Astrocyte (in vitro differentiated cells and primary cell): ENCODE results near the gene ZC3H12A. TPM values are rescaled to one million over a fixed set of nuclear protein-coding genes. Genes with fewer than 3 reads are reported as not detected.

Experiments
- DNase-seq: peaks from one replicate; pipeline ENCODE4 v3.0.0-alpha.2; 2010; ENCODE audit warnings: low read depth
- FAIRE-seq: peaks from 2 replicates; lab custom pipeline; 2011; peaks lifted over from hg19 to GRCh38; lab: Jason Lieb, UNC
- H2AFZ ChIP-seq: 2 replicates; pipeline ENCODE4 v1.6.0; 2012; ENCODE audit warnings: low read depth, low read length, inconsistent platforms
- H3K27ac ChIP-seq: 2 replicates; pipeline ENCODE4 v1.5.1; 2011; ENCODE audit warnings: low read depth, low read length, inconsistent platforms
- H3K27me3 ChIP-seq: 2 replicates; pipeline ENCODE4 v1.6.0; 2011; ENCODE audit warnings: low read length, inconsistent platforms; ENCODE audit not compliant: insufficient read depth
- H3K36me3 ChIP-seq: 2 replicates; pipeline ENCODE4 v1.5.1; 2011; ENCODE audit warnings: low read length, inconsistent platforms; ENCODE audit not compliant: insufficient read depth
- H3K4me1 ChIP-seq: 2 replicates; pipeline ENCODE4 v1.5.1; 2011; ENCODE audit warnings: low read length, inconsistent platforms; ENCODE audit not compliant: insufficient read depth
- H3K4me2 ChIP-seq: 2 replicates; pipeline ENCODE4 v1.6.0; 2012; ENCODE audit warnings: low read length, inconsistent platforms
- H3K4me3 ChIP-seq: 2 replicates; pipeline ENCODE4 v1.5.1; 2011; ENCODE audit warnings: low read depth, mild to moderate bottlenecking, low read length, inconsistent platforms; ENCODE audit not compliant: insufficient read depth
- H3K79me2 ChIP-seq: 2 replicates; pipeline ENCODE4 v1.6.0; 2012; ENCODE audit warnings: mild to moderate bottlenecking, low read length, inconsistent platforms; ENCODE audit not compliant: insufficient read depth
- H3K9ac ChIP-seq: 2 replicates; pipeline ENCODE4 v1.6.0; 2012; ENCODE audit warnings: mild to moderate bottlenecking, low read length, inconsistent platforms
- H3K9me3 ChIP-seq: 2 replicates; pipeline ENCODE4 v1.5.1; 2012; ENCODE audit warnings: low read depth, mild to moderate bottlenecking, low read length, inconsistent platforms; ENCODE audit not compliant: insufficient read depth
- H4K20me1 ChIP-seq: 2 replicates; pipeline ENCODE4 v1.6.0; 2012; ENCODE audit warnings: low read length, inconsistent platforms; ENCODE audit not compliant: insufficient read depth
- H3K27ac Mint-ChIP-seq: one replicate; pipeline ENCODE4 v1.8.0; 2021; ENCODE audit warnings: mild to moderate bottlenecking, mixed read lengths; ENCODE audit not compliant: unreplicated experiment
- H3K27me3 Mint-ChIP-seq: one replicate; pipeline ENCODE4 v1.8.0; 2021; ENCODE audit warnings: low read depth, mixed read lengths; ENCODE audit not compliant: unreplicated experiment
- H3K36me3 Mint-ChIP-seq: one replicate; pipeline ENCODE4 v1.8.0; 2021; ENCODE audit warnings: low read depth, mixed read lengths; ENCODE audit not compliant: unreplicated experiment
- H3K4me1 Mint-ChIP-seq: one replicate; pipeline ENCODE4 v1.8.0; 2021; ENCODE audit warnings: low read depth, mixed read lengths; ENCODE audit not compliant: unreplicated experiment
- H3K4me3 Mint-ChIP-seq: one replicate; pipeline ENCODE4 v1.8.0; 2021; ENCODE audit warnings: mild to moderate bottlenecking, moderate library complexity, mixed read lengths; ENCODE audit not compliant: unreplicated experiment
- H3K9me3 Mint-ChIP-seq: one replicate; pipeline ENCODE4 v1.8.0; 2021; ENCODE audit warnings: mild to moderate bottlenecking, mixed read lengths; ENCODE audit not compliant: unreplicated experiment
- EZH2 ChIP-seq: IDR thresholded peaks from 2 replicates; pipeline ENCODE4 v1.6.1; 2012; ENCODE audit warnings: mild to moderate bottlenecking, low read length, inconsistent platforms; ENCODE audit not compliant: insufficient read depth
- total RNA-seq: library from RNA; stranded (reverse); gene quantifications from 2 replicates; pipeline ENCODE4 v1.2.1, GENCODE V29; 2021
- TF ChIP-seq, protein P1 (sequence below): IDR thresholded peaks from 2 replicates; pipeline ENCODE4 v1.5.1; 2011; ENCODE audit warnings: low read depth, mild to moderate bottlenecking, inconsistent platforms, low read length, moderate library complexity; ENCODE audit not compliant: insufficient read depth

ZC3H12A gene
- total RNA-seq, 1 donor from 2014 or later: 12.1 TPM

- DNase-seq: peak; percentile 58
- Mint-ChIP-seq H3K27me3 (no peaks in the 10 kb centered on the region), H3K36me3 (peaks cover 2% of the 10 kb centered on the region), H3K4me3 (peak within 1 kb of the TSS; percentile 96), H3K4me1 (peaks cover 8% of the 10 kb centered on the region), H3K27ac (peak within 1 kb of the TSS; percentile 99), H3K9me3 (no peaks in the 10 kb centered on the region)
- peaks cover 17% of the 10 kb centered on the region for H3K36me3 ChIP-seq
- peak within 1 kb of the TSS; percentile 98 for H2AFZ ChIP-seq
- peak within 1 kb of the TSS; percentile 91 for H3K4me2 ChIP-seq
- H3K9ac ChIP-seq: peak within 1 kb of the TSS; percentile 92
- peak within 1 kb of the TSS; percentile 85 for H3K4me3 ChIP-seq
- no peak for FAIRE-seq
- peak within 1 kb of the TSS; percentile 92 for H3K27ac ChIP-seq
- H4K20me1 ChIP-seq: peaks cover 14% of the 10 kb centered on the region
- H3K27me3 ChIP-seq: no peaks in the 10 kb centered on the region
- H3K79me2 ChIP-seq: peaks cover 33% of the 10 kb centered on the region
- H3K4me1 ChIP-seq: peaks cover 13% of the 10 kb centered on the region
- TF ChIP-seq EZH2: no peak
- TF ChIP-seq, protein P1, sequence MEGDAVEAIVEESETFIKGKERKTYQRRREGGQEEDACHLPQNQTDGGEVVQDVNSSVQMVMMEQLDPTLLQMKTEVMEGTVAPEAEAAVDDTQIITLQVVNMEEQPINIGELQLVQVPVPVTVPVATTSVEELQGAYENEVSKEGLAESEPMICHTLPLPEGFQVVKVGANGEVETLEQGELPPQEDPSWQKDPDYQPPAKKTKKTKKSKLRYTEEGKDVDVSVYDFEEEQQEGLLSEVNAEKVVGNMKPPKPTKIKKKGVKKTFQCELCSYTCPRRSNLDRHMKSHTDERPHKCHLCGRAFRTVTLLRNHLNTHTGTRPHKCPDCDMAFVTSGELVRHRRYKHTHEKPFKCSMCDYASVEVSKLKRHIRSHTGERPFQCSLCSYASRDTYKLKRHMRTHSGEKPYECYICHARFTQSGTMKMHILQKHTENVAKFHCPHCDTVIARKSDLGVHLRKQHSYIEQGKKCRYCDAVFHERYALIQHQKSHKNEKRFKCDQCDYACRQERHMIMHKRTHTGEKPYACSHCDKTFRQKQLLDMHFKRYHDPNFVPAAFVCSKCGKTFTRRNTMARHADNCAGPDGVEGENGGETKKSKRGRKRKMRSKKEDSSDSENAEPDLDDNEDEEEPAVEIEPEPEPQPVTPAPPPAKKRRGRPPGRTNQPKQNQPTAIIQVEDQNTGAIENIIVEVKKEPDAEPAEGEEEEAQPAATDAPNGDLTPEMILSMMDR: peak; percentile 38
- no peaks in the 10 kb centered on the region for H3K9me3 ChIP-seq
Observed at GRCh38 chr1:37514350-37515184, 40.2 kb downstream of the ZC3H12A start, which contains the start of gene MEAF6. Gene MEAF6 (minus strand): TSS chr1:37514766. CDS start chr1:37514746, 20 bp downstream.

DNA sequence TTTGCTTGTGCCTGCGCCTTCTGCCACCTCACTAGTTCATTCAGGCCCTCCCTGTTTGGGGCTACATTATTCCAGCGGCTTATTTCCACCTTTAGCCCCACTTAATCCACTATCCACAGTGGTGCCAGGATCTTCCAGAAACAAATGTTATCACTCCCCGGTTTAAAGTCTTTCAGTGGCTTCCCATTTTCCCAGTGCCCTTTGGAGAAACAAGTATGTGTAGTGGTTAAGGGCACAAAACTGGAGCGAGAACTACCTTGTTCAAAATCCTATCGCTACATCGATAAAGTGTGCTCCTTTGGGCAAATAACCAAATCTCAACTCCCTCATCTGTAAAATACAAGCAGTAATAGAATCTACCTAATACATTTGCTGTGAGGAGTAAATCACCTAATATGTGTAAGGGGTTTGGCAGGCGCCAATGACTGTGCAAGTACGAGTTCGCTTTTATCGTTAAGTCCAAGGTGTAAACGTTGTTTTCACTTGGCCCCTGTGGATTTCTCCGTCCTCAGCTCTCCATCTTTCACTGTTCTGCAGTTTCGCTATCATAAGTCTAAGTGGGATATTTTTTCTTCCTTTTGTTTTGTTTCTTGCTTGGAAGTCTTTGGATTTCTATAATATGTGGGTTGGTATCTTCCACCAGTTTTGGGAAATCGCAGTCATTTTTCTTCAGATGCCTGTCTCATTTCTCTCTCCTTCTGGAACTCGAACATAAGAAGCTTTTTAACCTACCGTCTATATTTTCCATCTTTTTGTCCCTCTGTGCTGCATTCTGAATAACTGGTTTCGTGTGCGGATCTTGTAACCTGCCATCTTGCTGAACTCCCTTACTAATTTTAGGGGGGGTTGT, 41.0 kb downstream of the ZC3H12A start:
- Histone ChIP-seq H3K27ac (peak overlapping the region; percentile 92), H3K36me3 (peaks cover 17% of the 10 kb centered on the region), H4K20me1 (peaks cover 14% of the 10 kb centered on the region), H3K4me3 (peak overlapping the region; percentile 85), H3K9me3 (no peaks in the 10 kb centered on the region), H3K4me2 (peak overlapping the region; percentile 91), H3K79me2 (peaks cover 33% of the 10 kb centered on the region), H2AFZ (peak overlapping the region; percentile 98), H3K4me1 (peaks cover 13% of the 10 kb centered on the region), H3K27me3 (no peaks in the 10 kb centered on the region), H3K9ac (peak overlapping the region; percentile 92)
- H3K27ac Mint-ChIP-seq: peak overlapping the region; percentile 99
- no peaks in the 10 kb centered on the region for H3K27me3 Mint-ChIP-seq
- H3K4me3 Mint-ChIP-seq: peak overlapping the region; percentile 91
- H3K36me3 Mint-ChIP-seq: peaks cover 2% of the 10 kb centered on the region
- DNase-seq (no peak), FAIRE-seq (no peak)
- no peaks in the 10 kb centered on the region for H3K9me3 Mint-ChIP-seq
- TF ChIP-seq, protein P1: no peak
- no peak for TF ChIP-seq EZH2
- H3K4me1 Mint-ChIP-seq: peaks cover 8% of the 10 kb centered on the region
